IMR-90 (cell line): ENCODE results near the gene CRACR2B. TPM values are rescaled to one million over a fixed set of nuclear protein-coding genes. Genes with fewer than 3 reads are reported as not detected.
A peak's percentile ranks its signal among the peaks of the same experiment; 100 is the strongest.

Experiments
- ATAC-seq: fragments of 200-7000 bp; cut with Tn5 transposase; 2 replicates; pipeline ENCODE4 v1.9.1; 2020; ENCODE audit warnings: low read depth, mild to moderate bottlenecking, moderate library complexity
- BruUV-seq: library from RNA; stranded (reverse); fragments of 400-500 nt; replicated peaks from 2 replicates; lab custom pipeline; 2021; lab: Mats Ljungman, UMichigan
- CTCF ChIA-PET: fragments of 300-600 bp; formaldehyde crosslinking; extraction: SDS; loops from one replicate; lab custom pipeline; 2021; ENCODE audit warnings: antibody characterized with exemption; lab: Yijun Ruan, JAX
- POLR2A ChIA-PET: fragments of 300-600 bp; sonication (Branson Sonifier 250); formaldehyde crosslinking; loops from one replicate; lab custom pipeline; 2022; ENCODE audit warnings: antibody characterized with exemption; ENCODE audit not compliant: unreplicated experiment; lab: Charles Lee
- DNase-seq: peaks from one replicate; pipeline ENCODE4 v3.0.0; 2013
- H2AFZ ChIP-seq: replicated peaks from 2 replicates; pipeline ENCODE3; 2013; ENCODE audit warnings: low read length, mild to moderate bottlenecking; ENCODE audit not compliant: poor library complexity
- H2AK5ac ChIP-seq: 2 replicates; pipeline ENCODE4 v1.6.1; 2013; ENCODE audit warnings: low read depth, low read length, inconsistent platforms
- H2AK9ac ChIP-seq: replicated peaks from 2 replicates; pipeline ENCODE3; 2013; ENCODE audit warnings: mild to moderate bottlenecking, low read depth, low read length, moderate library complexity; ENCODE audit not compliant: poor library complexity
- H2BK120ac ChIP-seq: 2 replicates; pipeline ENCODE4 v1.6.1; 2013; ENCODE audit warnings: low read depth, low read length, inconsistent platforms
- H2BK15ac ChIP-seq: 3 replicates; pipeline ENCODE4 v1.6.1; 2013; ENCODE audit warnings: low read depth, low read length, inconsistent platforms
- H2BK20ac ChIP-seq: 2 replicates; pipeline ENCODE4 v1.6.1; 2013; ENCODE audit warnings: low read depth, mild to moderate bottlenecking, inconsistent platforms, low read length, moderate library complexity
- H2BK5ac ChIP-seq: 2 replicates; pipeline ENCODE4 v1.6.1; 2013; ENCODE audit warnings: mild to moderate bottlenecking, low read depth, low read length, inconsistent platforms; ENCODE audit not compliant: poor library complexity, severe bottlenecking
- H3K14ac ChIP-seq: replicated peaks from 2 replicates; pipeline ENCODE4 v1.6.1; 2013; ENCODE audit warnings: low read depth, low read length, inconsistent platforms
- H3K18ac ChIP-seq: 2 replicates; pipeline ENCODE4 v1.6.1; 2013; ENCODE audit warnings: low read depth, low read length, control low read depth
- H3K23ac ChIP-seq: 2 replicates; pipeline ENCODE4 v1.6.1; 2013; ENCODE audit warnings: low read depth, low read length, inconsistent platforms
- H3K27ac ChIP-seq: 2 replicates; pipeline ENCODE4 v1.5.1; 2013; ENCODE audit warnings: mild to moderate bottlenecking, control low read depth, low read length; ENCODE audit not compliant: insufficient read depth
- H3K27me3 ChIP-seq: 2 replicates; pipeline ENCODE4 v1.6.1; 2013; ENCODE audit warnings: low read length; ENCODE audit not compliant: control insufficient read depth, insufficient read depth
- H3K36me3 ChIP-seq: 2 replicates; pipeline ENCODE4 v1.6.1; 2013; ENCODE audit warnings: low read length, mixed read lengths; ENCODE audit not compliant: control insufficient read depth, insufficient read depth
- H3K4ac ChIP-seq: 2 replicates; pipeline ENCODE4 v1.6.1; 2013; ENCODE audit warnings: low read depth, low read length, inconsistent platforms
- H3K4me1 ChIP-seq: 2 replicates; pipeline ENCODE4 v1.6.1; 2013; ENCODE audit warnings: low read length, mixed read lengths; ENCODE audit not compliant: control insufficient read depth, insufficient read depth
- H3K4me2 ChIP-seq: 2 replicates; pipeline ENCODE4 v1.6.1; 2013; ENCODE audit warnings: low read depth, mild to moderate bottlenecking, control low read depth, low read length, moderate library complexity
- H3K4me3 ChIP-seq: 2 replicates; pipeline ENCODE4 v1.5.1; 2013; ENCODE audit warnings: low read depth, mild to moderate bottlenecking, control low read depth, low read length, moderate library complexity; ENCODE audit not compliant: insufficient read depth
- H3K56ac ChIP-seq: 2 replicates; pipeline ENCODE4 v1.6.1; 2013; ENCODE audit warnings: low read length, inconsistent platforms; ENCODE audit not compliant: insufficient read depth; ENCODE audit errors: extremely low read depth
- H3K79me1 ChIP-seq, 2 experiments: 2 replicates each; pipeline ENCODE4 v1.6.1; 2013; ENCODE audit warnings: low read length in 2 of 2, inconsistent platforms in 1 of 2, low read depth in 1 of 2
- H3K9ac ChIP-seq: 2 replicates; pipeline ENCODE4 v1.6.1; 2013; ENCODE audit warnings: low read depth, low read length, control low read depth
- H3K9me1 ChIP-seq: 2 replicates; pipeline ENCODE4 v1.6.1; 2013; ENCODE audit warnings: low read length, inconsistent platforms; ENCODE audit not compliant: insufficient read depth
- H3K9me3 ChIP-seq: 2 replicates; pipeline ENCODE4 v1.6.1; 2013; ENCODE audit warnings: low read length; ENCODE audit not compliant: control insufficient read depth, insufficient read depth
- H4K20me1 ChIP-seq: 2 replicates; pipeline ENCODE4 v1.6.1; 2013; ENCODE audit warnings: low read length, inconsistent platforms; ENCODE audit not compliant: insufficient read depth
- H4K5ac ChIP-seq: 2 replicates; pipeline ENCODE4 v1.6.1; 2013; ENCODE audit warnings: mild to moderate bottlenecking, low read depth, low read length, control low read depth
- H4K8ac ChIP-seq, 2 experiments: 2 replicates each; pipeline ENCODE4 v1.6.1; 2013; ENCODE audit warnings: low read depth in 2 of 2, low read length in 2 of 2, control low read depth in 1 of 2, inconsistent platforms in 1 of 2
- H4K91ac ChIP-seq: 2 replicates; pipeline ENCODE4 v1.6.1; 2013; ENCODE audit warnings: low read depth, low read length, inconsistent platforms; ENCODE audit not compliant: insufficient read depth
- BHLHE40 ChIP-seq: fragments of 150-350 bp; IDR thresholded peaks from 2 replicates; pipeline ENCODE4 v1.6.1; 2016; ENCODE audit warnings: mild to moderate bottlenecking, low read depth, low read length
- CHD1 ChIP-seq: IDR thresholded peaks from 2 replicates; pipeline ENCODE4 v1.6.1; 2012; ENCODE audit warnings: low read depth, low read length, improper control_type of control experiment
- FOS ChIP-seq: fragments of 150-350 bp; IDR thresholded peaks from 2 replicates; pipeline ENCODE4 v1.6.1; 2016; ENCODE audit warnings: low read depth, low read length
- RAD21 ChIP-seq: IDR thresholded peaks from 2 replicates; pipeline ENCODE4 v1.6.1; 2012; ENCODE audit warnings: low read length, improper control_type of control experiment
- RFX5 ChIP-seq: IDR thresholded peaks from 2 replicates; pipeline ENCODE4 v1.8.0; 2012; ENCODE audit warnings: low read depth, mild to moderate bottlenecking, low read length, moderate library complexity
- SMC3 ChIP-seq: fragments of 150-350 bp; IDR thresholded peaks from 2 replicates; pipeline ENCODE4 v1.6.1; 2016; ENCODE audit warnings: low read depth, mild to moderate bottlenecking, antibody characterized with exemption, low read length, moderate library complexity
- WGBS, 2 experiments: methylation state at CpG; one replicate each; pipeline versions ENCODE4 v1.1.5 to v1.1.7; 2013; ENCODE audit warnings: missing lambda C conversion rate in 2 of 2; ENCODE audit not compliant: insufficient read length in 1 of 2; ENCODE audit errors: extremely low coverage in 2 of 2; 5-methylcytosine and 5-hydroxymethylcytosine counted together
- dilution Hi-C: fragments of 300-500 bp; cut with HindIII; formaldehyde crosslinking; loops from one replicate; pipeline ENCODE4 v1.14.3; 2018; ENCODE audit warnings: low sequenced_read_pairs; ENCODE audit not compliant: unreplicated experiment
- in situ Hi-C: fragments of 300-500 bp; cut with MboI; formaldehyde crosslinking; loops from 3 replicates; pipeline ENCODE4 v1.14.3; 2019; ENCODE audit warnings: low sequenced_read_pairs, inconsistent platforms, mixed read lengths
- intact Hi-C: fragments of 100-400 bp; cut with micrococcal nuclease; formaldehyde crosslinking; loops from 2 replicates; pipeline ENCODE4 v1.10.0; 2022
- polyA plus RNA-seq, 3 experiments: library from polyadenylated mRNA; depleted of rRNA; stranded (reverse); fragments of >200 nt; gene quantifications; 2 replicates each; pipeline ENCODE4 v1.2.3, GENCODE V29; 2012; ENCODE audit warnings: low replicate concordance in 1 of 3
- total RNA-seq: library from RNA; depleted of rRNA; stranded (reverse); fragments of >200 nt; gene quantifications from 2 replicates; pipeline ENCODE4 v1.2.3, GENCODE V29; 2012
- TF ChIP-seq, protein P1 (sequence below): fragments of 150-350 bp; IDR thresholded peaks from 2 replicates; pipeline ENCODE4 v1.6.1; 2016; ENCODE audit warnings: low read depth, mild to moderate bottlenecking, low read length, moderate library complexity, borderline replicate concordance

Gene CRACR2B
- total and polyA plus RNA-seq, 2 of the 4 experiments (the other 2 are of a cell fraction) = 0.54 to 2.5 TPM

DNA sequence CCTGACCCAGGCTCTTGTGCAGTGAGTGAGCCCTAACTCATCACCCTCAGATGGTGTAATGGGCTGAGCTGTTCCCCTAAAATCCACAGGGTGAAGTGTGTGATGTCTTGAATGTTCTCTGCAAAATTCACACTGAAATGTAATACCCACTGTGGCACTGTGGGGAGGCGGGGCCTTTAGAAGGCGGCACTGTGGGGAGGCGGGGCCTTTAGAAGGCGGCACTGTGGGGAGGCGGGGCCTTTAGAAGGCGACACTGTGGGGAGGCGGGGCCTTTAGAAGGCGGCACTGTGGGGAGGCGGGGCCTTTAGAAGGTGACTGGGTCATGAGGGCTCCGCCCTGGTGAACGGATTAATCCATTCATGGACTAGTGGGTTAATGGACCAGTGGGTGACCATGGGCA lies 49.8 kb downstream of the CRACR2B start:
- DNase-seq (no peak), ATAC-seq (0 out of 2 replicates have a peak, but pooled peaks have one; percentile 9)
- Histone ChIP-seq H2AFZ (no peak overlapping the region), H2AK5ac (no peak overlapping the region), H2BK20ac (no peak overlapping the region), H2BK120ac (no peak overlapping the region), H3K56ac (no peak overlapping the region), H3K36me3 (peaks cover 11% of the 10 kb centered on the region), H4K5ac (no peak overlapping the region), H3K4me1 (no peaks in the 10 kb centered on the region; the same call in 1 of the 2 replicates), H3K79me1 (no peaks in the 10 kb centered on the region), H3K4me2 (no peak overlapping the region), H3K27me3 (no peaks in the 10 kb centered on the region), H3K23ac (no peak overlapping the region), H2AK9ac (no peak overlapping the region), H3K14ac (no peak overlapping the region), H4K8ac (no peak overlapping the region), H3K4ac (no peak overlapping the region), H3K27ac (no peak overlapping the region), H3K9ac (no peak overlapping the region), H3K4me3 (no peak overlapping the region), H4K91ac (no peak overlapping the region), H3K18ac (no peak overlapping the region), H2BK15ac (no peak overlapping the region), H3K9me1 (no peaks in the 10 kb centered on the region; the same call in 1 of the 2 replicates), H2BK5ac (no peak overlapping the region), H4K20me1 (no peaks in the 10 kb centered on the region; the same call in 1 of the 2 replicates), H3K9me3 (no peaks in the 10 kb centered on the region)
- POLR2A ChIA-PET = no interaction called here
- 87% methylated on average over 3 of the region's 11 CpGs; no CpG with 5 or more reads in 1 of the 2 experiments for WGBS, 2 experiments
- in situ Hi-C loops = no loop called here
- no TSS peak for BruUV-seq
- CTCF ChIA-PET = no interaction called here
- intact Hi-C loops = no loop called here
- TF ChIP-seq RAD21 = no peak
- TF ChIP-seq CHD1 = no peak
- TF ChIP-seq BHLHE40 = no peak
- TF ChIP-seq RFX5 = no peak
- TF ChIP-seq SMC3 = no peak
- TF ChIP-seq, protein P1, sequence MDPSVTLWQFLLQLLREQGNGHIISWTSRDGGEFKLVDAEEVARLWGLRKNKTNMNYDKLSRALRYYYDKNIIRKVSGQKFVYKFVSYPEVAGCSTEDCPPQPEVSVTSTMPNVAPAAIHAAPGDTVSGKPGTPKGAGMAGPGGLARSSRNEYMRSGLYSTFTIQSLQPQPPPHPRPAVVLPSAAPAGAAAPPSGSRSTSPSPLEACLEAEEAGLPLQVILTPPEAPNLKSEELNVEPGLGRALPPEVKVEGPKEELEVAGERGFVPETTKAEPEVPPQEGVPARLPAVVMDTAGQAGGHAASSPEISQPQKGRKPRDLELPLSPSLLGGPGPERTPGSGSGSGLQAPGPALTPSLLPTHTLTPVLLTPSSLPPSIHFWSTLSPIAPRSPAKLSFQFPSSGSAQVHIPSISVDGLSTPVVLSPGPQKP = no peak
- TF ChIP-seq FOS = no peak
- dilution Hi-C loops = no loop called here
